SK-N-SH treated with all-trans-retinoic acid at 6 μM for 48 hours (cell line): Measurements from ENCODE around the gene ARID1B.

Experiments
- ATAC-seq: fragments of 200-7000 bp; cut with Tn5 transposase; 3 replicates; pipeline ENCODE4 v1.9.1; 2020; ENCODE audit warnings: mild to moderate bottlenecking, moderate library complexity
- BACH2 ChIP-seq: fragments of 250-450 bp; sonication (Bioruptor Pico); IDR thresholded peaks from 2 replicates; pipeline ENCODE4 v1.9.0; 2021; ENCODE audit warnings: mild to moderate bottlenecking, borderline replicate concordance
- CSDC2 ChIP-seq: fragments of 250-450 bp; sonication (Bioruptor Pico); IDR thresholded peaks from 2 replicates; pipeline ENCODE4 v1.5.0; 2020; ENCODE audit warnings: mild to moderate bottlenecking, moderate library complexity
- GLIS3 ChIP-seq: fragments of 250-450 bp; sonication (Bioruptor Pico); IDR thresholded peaks from 2 replicates; pipeline ENCODE4 v1.5.0; 2020; ENCODE audit warnings: mild to moderate bottlenecking, moderate library complexity
- ISL1 ChIP-seq: fragments of 250-450 bp; sonication (Bioruptor Pico); IDR thresholded peaks from 2 replicates; pipeline ENCODE4 v2.1.2; 2022; ENCODE audit warnings: mild to moderate bottlenecking, moderate library complexity
- OSR1 ChIP-seq: fragments of 250-450 bp; sonication (Bioruptor Pico); IDR thresholded peaks from 2 replicates; pipeline ENCODE4 v1.8.0; 2022; ENCODE audit warnings: moderate library complexity, mild to moderate bottlenecking, inconsistent platforms
- PPARA ChIP-seq: fragments of 250-450 bp; sonication (Bioruptor Pico); IDR thresholded peaks from 2 replicates; pipeline ENCODE4 v1.5.0; 2020; ENCODE audit warnings: mild to moderate bottlenecking, borderline replicate concordance
- RARB ChIP-seq: fragments of 250-450 bp; sonication (Bioruptor Pico); IDR thresholded peaks from 2 replicates; pipeline ENCODE4 v1.8.0; 2021; ENCODE audit warnings: mild to moderate bottlenecking, moderate library complexity
- SNAI2 ChIP-seq: fragments of 250-450 bp; sonication (Bioruptor Pico); IDR thresholded peaks from 2 replicates; pipeline ENCODE4 v1.5.0; 2020; ENCODE audit warnings: mild to moderate bottlenecking, moderate library complexity
- TCF4 ChIP-seq: fragments of 250-450 bp; sonication (Bioruptor Pico); IDR thresholded peaks from 2 replicates; pipeline ENCODE4 v1.8.0; 2021; ENCODE audit warnings: mild to moderate bottlenecking, moderate library complexity, borderline replicate concordance
- TOX ChIP-seq: fragments of 250-450 bp; sonication (Bioruptor Pico); IDR thresholded peaks from 2 replicates; pipeline ENCODE4 v1.8.0; 2021; ENCODE audit warnings: mild to moderate bottlenecking, moderate library complexity, borderline replicate concordance
- TSHZ2 ChIP-seq: fragments of 250-450 bp; sonication (Bioruptor Pico); IDR thresholded peaks from 2 replicates; pipeline ENCODE4 v1.5.0; 2020; ENCODE audit warnings: mild to moderate bottlenecking, moderate library complexity
- ZFP3 ChIP-seq: fragments of 250-450 bp; sonication (Bioruptor Pico); IDR thresholded peaks from 2 replicates; pipeline ENCODE4 v1.5.0; 2020; ENCODE audit warnings: mild to moderate bottlenecking, moderate library complexity
- ZFP30 ChIP-seq: fragments of 450-650 bp; formaldehyde crosslinking; IDR thresholded peaks from 2 replicates; pipeline ENCODE4 v1.5.0; 2022; ENCODE audit warnings: mild to moderate bottlenecking, moderate library complexity
- ZNF565 ChIP-seq: fragments of 450-650 bp; formaldehyde crosslinking; conservative IDR thresholded peaks from 2 replicates; pipeline ENCODE4 v1.5.0; 2020; ENCODE audit warnings: low read depth, mild to moderate bottlenecking, moderate library complexity
- ZNF70 ChIP-seq: fragments of 450-650 bp; formaldehyde crosslinking; IDR thresholded peaks from 2 replicates; pipeline ENCODE4 v1.5.0; 2020; ENCODE audit warnings: mild to moderate bottlenecking, moderate library complexity
- ZNF8 ChIP-seq: fragments of 450-650 bp; formaldehyde crosslinking; IDR thresholded peaks from 2 replicates; pipeline ENCODE4 v1.5.0; 2020; ENCODE audit warnings: mild to moderate bottlenecking, moderate library complexity
- TF ChIP-seq, protein P1 (sequence below): fragments of 250-450 bp; sonication (Bioruptor Pico); IDR thresholded peaks from 2 replicates; pipeline ENCODE4 v1.5.1; 2020; ENCODE audit warnings: low read depth, mild to moderate bottlenecking, moderate library complexity
- TF ChIP-seq, protein P2 (sequence below): fragments of 250-450 bp; sonication (Bioruptor Pico); IDR thresholded peaks from 2 replicates; pipeline ENCODE4 v1.8.0; 2021; ENCODE audit warnings: low read depth, mild to moderate bottlenecking, moderate library complexity, borderline replicate concordance
- TF ChIP-seq, protein P3 (sequence below): fragments of 250-450 bp; sonication (Bioruptor Pico); IDR thresholded peaks from 2 replicates; pipeline ENCODE4 v1.5.1; 2021; ENCODE audit warnings: mild to moderate bottlenecking, moderate library complexity

The ARID1B gene

DNA sequence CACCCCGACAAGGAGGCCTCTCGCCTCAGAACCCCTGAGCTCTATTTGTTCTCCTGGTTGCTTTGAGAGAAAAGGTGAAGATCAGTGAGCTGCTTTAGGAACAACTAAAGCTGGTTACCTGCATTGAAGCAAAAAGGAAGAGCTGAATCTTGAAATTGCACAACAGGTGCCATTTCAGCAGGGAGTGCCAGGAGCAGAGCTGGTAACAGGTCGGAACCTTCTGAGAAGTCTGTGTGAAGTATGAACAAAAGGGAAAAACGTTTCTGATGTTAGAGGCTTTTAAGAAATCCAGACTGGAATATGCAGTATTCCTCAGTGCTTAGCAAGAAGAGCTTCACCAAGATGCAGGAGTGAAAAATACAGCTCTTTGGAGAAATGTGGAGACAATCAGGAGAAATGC, 382.2 kb downstream of the ARID1B start:
- no peak for ATAC-seq
- no peak for TF ChIP-seq ZFP3 (CRISPR knock-in tag)
- TF ChIP-seq BACH2, result no peak
- no peak for TF ChIP-seq TSHZ2 (CRISPR knock-in tag)

DNA sequence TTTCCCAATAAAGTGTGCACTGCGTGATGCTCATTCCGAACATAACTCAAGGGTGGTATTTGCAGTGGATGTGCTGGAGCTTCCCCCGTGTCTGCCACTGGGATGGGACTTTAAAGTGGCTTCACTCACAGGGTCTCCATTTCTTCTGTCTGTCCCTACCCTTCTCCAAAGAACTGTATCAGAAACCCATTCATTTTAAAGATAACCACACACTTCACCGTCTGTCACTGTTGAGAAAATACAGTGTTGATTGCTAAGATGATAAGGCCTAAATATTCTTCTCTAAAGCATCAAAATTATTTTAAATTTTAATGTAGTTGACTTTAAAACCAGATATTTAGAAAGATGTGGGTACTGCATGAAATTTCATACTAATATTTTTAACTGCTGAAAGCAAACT, 384.7 kb downstream of the ARID1B start:
- TF ChIP-seq RARB, result no peak
- TF ChIP-seq, all 23 proteins: peak for 0
- ATAC-seq, result no peak

DNA sequence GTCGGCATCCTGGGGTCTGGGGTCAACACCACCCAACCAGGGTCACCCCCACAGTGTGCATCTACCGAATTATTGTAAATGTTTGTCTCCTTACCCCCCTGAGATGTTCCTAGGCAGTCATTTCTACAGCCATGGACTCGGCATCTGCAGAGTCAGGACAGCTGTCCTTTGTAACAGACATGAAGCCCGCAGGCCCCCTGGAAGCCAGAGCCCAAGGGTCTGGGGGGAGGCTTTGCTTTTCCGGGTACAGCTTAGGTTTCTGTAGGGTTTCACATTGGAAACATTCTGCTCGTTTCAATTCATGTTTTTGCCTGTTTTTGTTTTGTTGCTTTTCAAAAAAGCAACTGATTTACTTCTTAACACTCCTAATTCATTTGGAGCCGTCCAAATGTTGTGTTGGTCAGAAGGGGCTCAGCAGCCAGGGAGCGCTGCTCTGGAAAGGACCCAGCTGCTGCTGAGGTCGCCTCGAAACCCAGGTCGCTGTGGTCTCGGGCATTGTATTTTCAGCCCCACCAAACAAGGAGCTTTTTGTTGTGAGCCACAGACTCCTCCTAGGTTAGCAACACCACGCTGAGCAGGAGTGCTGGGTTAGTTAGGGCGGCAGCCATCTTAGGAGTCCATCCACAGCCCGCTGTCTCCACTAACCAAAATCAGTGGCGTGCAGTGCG, 385.7 kb downstream of the ARID1B start:
- TF ChIP-seq CSDC2 (CRISPR knock-in tag) (no peak), TOX (no peak), ZNF70 (CRISPR knock-in tag) (no peak), BACH2 (no peak), ZNF565 (CRISPR knock-in tag) (no peak), ISL1 (CRISPR knock-in tag) (no peak)
- TF ChIP-seq, protein P1, sequence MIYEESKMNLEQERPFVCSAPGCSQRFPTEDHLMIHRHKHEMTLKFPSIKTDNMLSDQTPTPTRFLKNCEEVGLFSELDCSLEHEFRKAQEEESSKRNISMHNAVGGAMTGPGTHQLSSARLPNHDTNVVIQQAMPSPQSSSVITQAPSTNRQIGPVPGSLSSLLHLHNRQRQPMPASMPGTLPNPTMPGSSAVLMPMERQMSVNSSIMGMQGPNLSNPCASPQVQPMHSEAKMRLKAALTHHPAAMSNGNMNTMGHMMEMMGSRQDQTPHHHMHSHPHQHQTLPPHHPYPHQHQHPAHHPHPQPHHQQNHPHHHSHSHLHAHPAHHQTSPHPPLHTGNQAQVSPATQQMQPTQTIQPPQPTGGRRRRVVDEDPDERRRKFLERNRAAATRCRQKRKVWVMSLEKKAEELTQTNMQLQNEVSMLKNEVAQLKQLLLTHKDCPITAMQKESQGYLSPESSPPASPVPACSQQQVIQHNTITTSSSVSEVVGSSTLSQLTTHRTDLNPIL (CRISPR knock-in tag), result no peak
- TF ChIP-seq, protein P2, sequence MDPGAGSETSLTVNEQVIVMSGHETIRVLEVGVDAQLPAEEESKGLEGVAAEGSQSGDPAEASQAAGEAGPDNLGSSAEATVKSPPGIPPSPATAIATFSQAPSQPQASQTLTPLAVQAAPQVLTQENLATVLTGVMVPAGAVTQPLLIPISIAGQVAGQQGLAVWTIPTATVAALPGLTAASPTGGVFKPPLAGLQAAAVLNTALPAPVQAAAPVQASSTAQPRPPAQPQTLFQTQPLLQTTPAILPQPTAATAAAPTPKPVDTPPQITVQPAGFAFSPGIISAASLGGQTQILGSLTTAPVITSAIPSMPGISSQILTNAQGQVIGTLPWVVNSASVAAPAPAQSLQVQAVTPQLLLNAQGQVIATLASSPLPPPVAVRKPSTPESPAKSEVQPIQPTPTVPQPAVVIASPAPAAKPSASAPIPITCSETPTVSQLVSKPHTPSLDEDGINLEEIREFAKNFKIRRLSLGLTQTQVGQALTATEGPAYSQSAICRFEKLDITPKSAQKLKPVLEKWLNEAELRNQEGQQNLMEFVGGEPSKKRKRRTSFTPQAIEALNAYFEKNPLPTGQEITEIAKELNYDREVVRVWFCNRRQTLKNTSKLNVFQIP (CRISPR knock-in tag), result no peak
- no peak for ATAC-seq

GRCh38 chr6:157163434-157164159, 386.4 kb downstream of the ARID1B start:
- TF ChIP-seq ZFP30 (CRISPR knock-in tag) (no peak), ZNF8 (CRISPR knock-in tag) (no peak), TCF4 (CRISPR knock-in tag) (no peak), ZNF565 (CRISPR knock-in tag) (no peak), CSDC2 (CRISPR knock-in tag) (no peak), ISL1 (CRISPR knock-in tag) (no peak)
- TF ChIP-seq, protein P3, sequence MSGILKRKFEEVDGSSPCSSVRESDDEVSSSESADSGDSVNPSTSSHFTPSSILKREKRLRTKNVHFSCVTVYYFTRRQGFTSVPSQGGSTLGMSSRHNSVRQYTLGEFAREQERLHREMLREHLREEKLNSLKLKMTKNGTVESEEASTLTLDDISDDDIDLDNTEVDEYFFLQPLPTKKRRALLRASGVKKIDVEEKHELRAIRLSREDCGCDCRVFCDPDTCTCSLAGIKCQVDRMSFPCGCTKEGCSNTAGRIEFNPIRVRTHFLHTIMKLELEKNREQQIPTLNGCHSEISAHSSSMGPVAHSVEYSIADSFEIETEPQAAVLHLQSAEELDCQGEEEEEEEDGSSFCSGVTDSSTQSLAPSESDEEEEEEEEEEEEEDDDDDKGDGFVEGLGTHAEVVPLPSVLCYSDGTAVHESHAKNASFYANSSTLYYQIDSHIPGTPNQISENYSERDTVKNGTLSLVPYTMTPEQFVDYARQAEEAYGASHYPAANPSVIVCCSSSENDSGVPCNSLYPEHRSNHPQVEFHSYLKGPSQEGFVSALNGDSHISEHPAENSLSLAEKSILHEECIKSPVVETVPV (CRISPR knock-in tag), result no peak
- no peak for ATAC-seq

- TF ChIP-seq GLIS3 (CRISPR knock-in tag) (no peak), SNAI2 (CRISPR knock-in tag) (no peak), ZNF70 (CRISPR knock-in tag) (no peak), PPARA (CRISPR knock-in tag) (no peak), ZFP30 (CRISPR knock-in tag) (no peak), TSHZ2 (CRISPR knock-in tag) (no peak), ZNF565 (CRISPR knock-in tag) (no peak), OSR1 (CRISPR knock-in tag) (no peak)
- TF ChIP-seq, protein P3 (CRISPR knock-in tag), result no peak
- ATAC-seq, result no peak
Observed at GRCh38 chr6:157164972-157165371, 387.8 kb downstream of the ARID1B start.
